Uterus (tissue), 2 donors: ENCODE data around the gene GLYR1.

ENCODE experiments used
- POLR2A ChIP-seq, 2 donors: fragments of 450-650 bp; IDR thresholded peaks; one replicate each; pipeline ENCODE4 v1.6.1; 2016; ENCODE audit warnings: antibody characterized with exemption in 2 of 2, mild to moderate bottlenecking in 1 of 2, moderate library complexity in 1 of 2
- TF ChIP-seq, protein P1 (sequence below), 4 experiments: fragments of 200-600 bp in 2 of 4; fragments of 450-650 bp in 2 of 4; sonication (generic) in 2 of 4; IDR thresholded peaks; one replicate each; pipeline ENCODE4 v1.5.1; 2016 to 2019; ENCODE audit warnings: antibody characterized with exemption in 4 of 4, mild to moderate bottlenecking in 2 of 4, moderate library complexity in 1 of 4

DNA sequence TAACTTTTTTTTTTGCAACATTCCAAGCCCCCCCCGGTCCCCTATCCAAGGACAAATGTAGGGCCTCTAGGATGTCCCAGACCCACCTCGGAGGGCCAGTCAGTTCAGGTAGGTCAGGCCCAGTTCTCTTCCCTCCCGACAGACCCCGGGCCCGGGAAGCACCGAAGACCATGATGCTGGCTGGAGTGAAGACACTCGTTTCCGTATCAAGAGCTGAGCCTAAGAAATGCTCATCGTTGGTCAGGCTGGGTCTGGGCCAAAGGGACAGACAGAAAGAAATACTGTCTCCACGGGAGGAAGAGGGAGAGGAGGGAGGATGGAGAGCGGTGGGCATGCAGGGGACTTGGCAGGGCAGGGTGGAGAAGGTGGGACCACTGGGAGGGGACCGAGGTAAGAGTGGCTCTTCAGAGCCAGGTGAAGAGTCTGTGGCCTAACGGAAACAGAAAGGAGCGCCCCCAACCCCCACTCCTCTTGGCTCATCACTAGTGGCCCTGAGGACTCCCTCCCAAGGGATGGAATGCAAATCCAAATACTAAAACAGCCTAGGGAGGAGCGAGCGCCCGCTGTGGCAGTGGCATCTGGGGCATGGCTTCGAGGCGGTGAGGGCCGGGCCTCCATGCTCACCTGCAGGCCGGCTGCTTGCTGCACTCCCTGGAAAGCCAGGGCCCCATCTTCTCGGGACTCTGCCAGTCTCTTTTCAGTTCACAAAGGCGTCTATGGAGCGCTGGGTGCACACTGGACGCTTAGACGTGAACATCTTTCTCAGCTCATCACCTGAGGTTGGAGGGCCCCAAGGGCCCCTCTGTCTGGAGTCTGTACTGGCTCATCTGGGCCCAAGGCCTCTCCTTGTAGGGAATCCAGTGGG lies 43.0 kb downstream of the GLYR1 start:
- TF ChIP-seq POLR2A (IDR thresholded peaks at IDR 0.05), result no peak
- TF ChIP-seq, protein P1, sequence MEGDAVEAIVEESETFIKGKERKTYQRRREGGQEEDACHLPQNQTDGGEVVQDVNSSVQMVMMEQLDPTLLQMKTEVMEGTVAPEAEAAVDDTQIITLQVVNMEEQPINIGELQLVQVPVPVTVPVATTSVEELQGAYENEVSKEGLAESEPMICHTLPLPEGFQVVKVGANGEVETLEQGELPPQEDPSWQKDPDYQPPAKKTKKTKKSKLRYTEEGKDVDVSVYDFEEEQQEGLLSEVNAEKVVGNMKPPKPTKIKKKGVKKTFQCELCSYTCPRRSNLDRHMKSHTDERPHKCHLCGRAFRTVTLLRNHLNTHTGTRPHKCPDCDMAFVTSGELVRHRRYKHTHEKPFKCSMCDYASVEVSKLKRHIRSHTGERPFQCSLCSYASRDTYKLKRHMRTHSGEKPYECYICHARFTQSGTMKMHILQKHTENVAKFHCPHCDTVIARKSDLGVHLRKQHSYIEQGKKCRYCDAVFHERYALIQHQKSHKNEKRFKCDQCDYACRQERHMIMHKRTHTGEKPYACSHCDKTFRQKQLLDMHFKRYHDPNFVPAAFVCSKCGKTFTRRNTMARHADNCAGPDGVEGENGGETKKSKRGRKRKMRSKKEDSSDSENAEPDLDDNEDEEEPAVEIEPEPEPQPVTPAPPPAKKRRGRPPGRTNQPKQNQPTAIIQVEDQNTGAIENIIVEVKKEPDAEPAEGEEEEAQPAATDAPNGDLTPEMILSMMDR (IDR thresholded peaks at IDR 0.05), result no peak
